ENCODE data around the gene RFNG. TPM values are rescaled to one million over a fixed set of nuclear protein-coding genes. Genes with fewer than 3 reads are reported as not detected.
A peak's percentile ranks its signal among the peaks of the same experiment; 100 is the strongest.

Gene RFNG
- total RNA-seq, 4 donors from 2014 or later = 11.8 to 33.7 (median 23.3) TPM

DNA sequence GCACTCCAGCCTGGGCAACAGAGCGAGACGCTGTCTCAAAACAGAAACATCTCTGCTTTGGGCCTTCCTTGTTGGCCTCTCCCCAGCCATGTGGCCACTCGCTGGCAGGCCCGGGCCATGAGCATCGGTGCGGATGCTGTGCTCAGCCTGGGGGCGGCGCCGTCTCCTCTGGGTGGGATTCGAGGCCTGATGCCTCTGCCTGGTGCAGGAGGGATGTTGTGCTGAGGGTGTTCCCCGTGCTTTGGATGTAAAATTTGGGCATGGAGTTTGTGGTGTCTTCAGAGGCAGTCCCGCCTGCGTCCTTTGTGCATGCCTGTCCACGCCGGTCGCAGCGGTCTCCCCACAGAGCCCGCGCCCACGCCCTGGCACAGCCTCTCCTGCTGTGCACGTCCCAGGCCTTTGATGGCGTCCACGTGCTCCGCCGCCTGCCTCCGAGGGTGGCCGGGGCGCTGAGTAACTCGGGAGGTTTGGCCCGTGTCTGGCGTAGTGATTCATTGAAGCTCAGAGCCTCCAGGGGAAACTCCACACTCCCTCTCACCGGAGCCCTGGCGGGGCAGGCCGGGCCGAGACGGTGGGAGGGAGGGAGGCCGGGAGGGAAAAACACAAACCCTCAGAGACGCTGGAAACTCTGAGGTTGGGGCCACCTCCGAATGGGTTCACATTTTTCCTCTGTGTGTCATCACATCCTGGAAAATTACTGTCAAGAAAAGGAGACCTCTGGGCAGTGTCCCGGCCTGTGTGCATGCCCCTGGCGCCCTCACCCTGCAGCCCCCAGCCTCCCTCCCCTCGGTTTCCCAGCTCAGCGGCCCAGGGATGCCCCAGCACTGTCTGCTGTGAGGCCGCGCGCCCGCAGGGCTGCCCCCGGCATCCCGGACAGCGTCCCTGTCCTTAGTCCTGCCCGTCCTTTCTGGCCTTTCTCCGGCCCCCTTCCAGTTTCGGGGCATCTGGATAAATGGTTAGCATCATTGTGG, 47.9 kb downstream of the RFNG start:
- intact Hi-C loops (cut with DNase I; ENCODE audit: low total_unique reads) = no loop called here
- peak overlapping the region; percentile 67 to 72 for H3K27ac ChIP-seq
- H3K27me3 ChIP-seq = no peaks in the 10 kb centered on the region
- no peaks in the 10 kb centered on the region for H3K9me3 ChIP-seq
- peaks cover 8 to 15% of the 10 kb centered on the region in 2 donors for H3K4me1 ChIP-seq
- peak overlapping the region in 1 of 2 donors; percentile 6 for H3K4me3 ChIP-seq
- no peaks in the 10 kb centered on the region for H3K36me3 ChIP-seq
- TF ChIP-seq POLR2A (IDR thresholded peaks at IDR 0.05) = no peak
- TF ChIP-seq, protein P1, sequence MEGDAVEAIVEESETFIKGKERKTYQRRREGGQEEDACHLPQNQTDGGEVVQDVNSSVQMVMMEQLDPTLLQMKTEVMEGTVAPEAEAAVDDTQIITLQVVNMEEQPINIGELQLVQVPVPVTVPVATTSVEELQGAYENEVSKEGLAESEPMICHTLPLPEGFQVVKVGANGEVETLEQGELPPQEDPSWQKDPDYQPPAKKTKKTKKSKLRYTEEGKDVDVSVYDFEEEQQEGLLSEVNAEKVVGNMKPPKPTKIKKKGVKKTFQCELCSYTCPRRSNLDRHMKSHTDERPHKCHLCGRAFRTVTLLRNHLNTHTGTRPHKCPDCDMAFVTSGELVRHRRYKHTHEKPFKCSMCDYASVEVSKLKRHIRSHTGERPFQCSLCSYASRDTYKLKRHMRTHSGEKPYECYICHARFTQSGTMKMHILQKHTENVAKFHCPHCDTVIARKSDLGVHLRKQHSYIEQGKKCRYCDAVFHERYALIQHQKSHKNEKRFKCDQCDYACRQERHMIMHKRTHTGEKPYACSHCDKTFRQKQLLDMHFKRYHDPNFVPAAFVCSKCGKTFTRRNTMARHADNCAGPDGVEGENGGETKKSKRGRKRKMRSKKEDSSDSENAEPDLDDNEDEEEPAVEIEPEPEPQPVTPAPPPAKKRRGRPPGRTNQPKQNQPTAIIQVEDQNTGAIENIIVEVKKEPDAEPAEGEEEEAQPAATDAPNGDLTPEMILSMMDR (IDR thresholded peaks at IDR 0.05) = peak in 1 of 4 experiments; percentile 8
- peak; percentile 87 to 88 for DNase-seq

DNA sequence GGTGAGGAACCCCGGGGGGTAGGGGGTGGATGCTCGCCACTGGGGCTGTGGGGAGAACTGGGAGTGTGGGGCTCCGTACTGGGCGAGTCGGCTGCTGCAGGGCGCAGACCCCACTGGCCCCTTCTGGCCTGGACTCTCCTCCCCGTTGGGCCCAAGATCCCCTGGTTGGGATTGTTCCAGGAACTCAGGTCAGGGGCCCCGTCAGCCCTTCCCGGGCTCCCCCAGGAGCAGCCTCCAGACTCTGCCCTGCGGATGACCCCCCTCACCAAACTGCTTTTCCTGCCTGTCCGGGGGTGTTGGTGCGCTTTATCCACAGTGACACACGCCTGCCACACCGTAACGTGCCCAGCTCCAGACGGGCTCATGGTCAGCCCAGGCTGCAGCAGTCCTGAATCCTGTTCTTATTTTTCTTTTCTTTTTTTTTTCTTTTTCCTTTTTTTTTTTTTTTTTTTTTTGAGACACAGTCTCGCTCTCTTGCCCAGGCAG, 50.0 kb downstream of the RFNG start:
- H3K27me3 ChIP-seq = no peaks in the 10 kb centered on the region
- TF ChIP-seq, protein P1 (IDR thresholded peaks at IDR 0.05) = no peak
- no peak for TF ChIP-seq POLR2A (IDR thresholded peaks at IDR 0.05)
- no peaks in the 10 kb centered on the region for H3K36me3 ChIP-seq
- peaks cover 8 to 15% of the 10 kb centered on the region in 2 donors for H3K4me1 ChIP-seq
- DNase-seq = no peak
- intact Hi-C loops (cut with DNase I; ENCODE audit: low total_unique reads) = no loop called here
- no peak overlapping the region for H3K4me3 ChIP-seq
- H3K27ac ChIP-seq = no peak overlapping the region
- no peaks in the 10 kb centered on the region for H3K9me3 ChIP-seq

DNA sequence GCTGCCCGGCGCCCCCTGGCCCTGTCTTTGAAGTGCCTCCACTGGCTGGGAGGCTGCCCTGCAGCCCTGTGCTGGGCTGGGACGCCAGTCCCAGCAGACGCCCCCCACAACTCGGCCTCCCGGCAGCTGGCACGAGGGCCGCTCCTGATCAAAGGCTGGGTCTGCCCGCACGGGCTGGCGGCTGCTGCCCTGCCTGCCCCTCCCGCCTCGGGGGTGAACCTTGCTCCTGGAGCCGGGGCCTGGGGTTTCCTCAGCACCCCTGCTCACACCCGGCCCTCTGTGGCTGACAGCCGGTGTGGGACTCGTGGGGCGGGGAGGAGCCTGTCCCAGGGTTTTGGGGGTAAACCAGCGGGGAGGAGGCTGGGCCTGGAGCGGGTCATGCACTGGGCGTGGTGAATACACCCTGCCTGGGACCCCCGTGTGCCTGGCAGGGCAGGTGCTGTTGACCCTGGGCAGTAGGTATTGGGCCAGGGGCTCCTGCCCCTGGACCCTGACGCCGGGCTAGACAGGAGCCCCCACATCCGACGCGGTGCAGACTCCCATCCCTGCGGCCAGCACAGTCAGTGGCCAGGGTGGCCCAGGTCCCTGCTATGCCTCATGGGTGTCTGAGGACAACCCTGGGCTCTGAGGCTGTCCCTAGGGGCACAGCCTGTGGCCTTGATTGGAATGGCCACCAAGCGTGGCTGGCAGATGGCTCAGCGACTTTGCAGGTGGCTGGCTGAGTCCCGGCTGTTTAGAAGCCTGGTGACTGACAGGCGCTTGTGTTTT, 50.6 kb downstream of the RFNG start:
- Histone ChIP-seq H3K27ac (no peak overlapping the region), H3K36me3 (no peaks in the 10 kb centered on the region), H3K4me3 (no peak overlapping the region), H3K4me1 (peaks cover 8 to 15% of the 10 kb centered on the region in 2 donors), H3K9me3 (no peaks in the 10 kb centered on the region), H3K27me3 (no peaks in the 10 kb centered on the region)
- intact Hi-C loops (cut with DNase I; ENCODE audit: low total_unique reads) = no loop called here
- DNase-seq = no peak
- TF ChIP-seq, protein P1 (IDR thresholded peaks at IDR 0.05) = no peak
- no peak for TF ChIP-seq POLR2A (IDR thresholded peaks at IDR 0.05)

DNA sequence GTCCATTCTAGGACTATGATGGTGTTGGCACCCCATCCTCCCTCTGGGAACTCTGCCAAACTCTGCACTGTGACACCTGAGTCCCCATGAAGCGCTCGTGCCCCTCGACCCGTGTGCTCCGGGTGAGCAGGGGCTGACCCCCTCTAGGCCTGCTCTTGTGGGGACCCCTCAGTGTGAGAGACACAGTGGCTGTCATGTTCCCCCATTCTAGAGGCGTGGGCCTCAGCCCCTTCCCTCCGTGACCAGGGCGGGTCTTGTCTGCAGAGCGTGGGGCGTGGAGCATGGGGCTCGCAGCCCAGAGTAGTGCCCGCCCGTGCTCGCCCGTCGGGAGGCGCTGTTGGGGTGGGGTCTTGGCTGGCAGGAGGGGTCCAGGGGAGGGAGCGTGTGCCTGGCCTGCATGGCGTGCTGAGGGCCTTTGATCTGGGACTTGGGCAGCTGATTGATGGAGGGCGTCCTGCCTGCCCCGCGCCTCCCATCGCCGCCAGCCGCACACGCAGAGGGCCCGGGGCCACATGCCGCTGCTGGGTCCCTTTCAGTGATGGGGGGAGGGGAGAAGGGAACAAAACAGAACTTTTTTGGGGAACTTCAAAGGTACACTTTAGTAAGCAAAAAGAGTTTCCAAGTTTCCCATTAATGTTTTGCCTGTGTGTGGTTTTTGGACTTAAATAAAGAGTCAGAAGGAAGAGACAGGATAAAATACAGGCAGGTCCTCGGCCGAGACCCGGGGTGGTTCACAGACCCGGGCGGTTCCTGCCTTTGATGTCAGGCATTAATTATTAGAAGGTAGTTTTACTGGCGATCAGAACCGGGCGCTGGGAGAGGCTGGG, 51.4 kb downstream of the RFNG start:
- TF ChIP-seq, protein P1 (IDR thresholded peaks at IDR 0.05) = no peak
- TF ChIP-seq POLR2A (IDR thresholded peaks at IDR 0.05) = no peak
- DNase-seq = no peak
- Histone ChIP-seq H3K4me3 (no peak overlapping the region), H3K27ac (no peak overlapping the region), H3K27me3 (no peaks in the 10 kb centered on the region), H3K9me3 (no peaks in the 10 kb centered on the region), H3K36me3 (no peaks in the 10 kb centered on the region), H3K4me1 (peaks cover 8 to 15% of the 10 kb centered on the region in 2 donors)
- intact Hi-C loops (cut with DNase I; ENCODE audit: low total_unique reads) = no loop called here

All from uterus (tissue), 4 donors.